H4 (cell line): Measurements from ENCODE around the gene OASL. TPM values are rescaled to one million over a fixed set of nuclear protein-coding genes. Genes with fewer than 3 reads are reported as not detected.
"Not testable (repeated sequence)": the region's sequence is repeated elsewhere in the genome, so short reads cannot be mapped to it uniquely, and the experiment has no call there.

Experiments
- DNase-seq: peaks from one replicate; pipeline ENCODE4 v3.0.0-alpha.2; 2015; ENCODE audit warnings: low spot score
- total RNA-seq: library from RNA; depleted of rRNA; stranded (reverse); fragments of >200 nt; shearing (Covaris generic); gene quantifications from 2 replicates; pipeline ENCODE4 v1.2.3, GENCODE V29; 2014

OASL gene
- total RNA-seq, 1 experiment from 2014 or later, result 5.3 TPM

- DNase-seq, result no peak
Observed at GRCh38 chr12:121059031-121059898, 20.2 kb upstream of the OASL start.

- no peak for DNase-seq
Observed at GRCh38 chr12:121057794-121058193, 18.7 kb upstream of the OASL start.

GRCh38 chr12:121053706-121054105 is 14.7 kb upstream of the OASL start:
- DNase-seq, result no peak

GRCh38 chr12:121050725-121051124 is 11.7 kb upstream of the OASL start:
- no peak for DNase-seq

GRCh38 chr12:121048442-121048841 is 9.4 kb upstream of the OASL start:
- DNase-seq, result no peak

GRCh38 chr12:121047400-121047799 is 8.4 kb upstream of the OASL start:
- DNase-seq, result not testable (repeated sequence)

- DNase-seq, result no peak
Observed at GRCh38 chr12:121043067-121043466, 4.0 kb upstream of the OASL start.

- DNase-seq, result peak; percentile 34
Observed at GRCh38 chr12:121036810-121037326, 2.2 kb downstream of the OASL start.

GRCh38 chr12:121034616-121035305 is 4.3 kb downstream of the OASL start:
- no peak for DNase-seq

- DNase-seq, result peak; percentile 89
Observed at GRCh38 chr12:121033625-121034349, 5.3 kb downstream of the OASL start.

GRCh38 chr12:121030576-121031212 is 8.4 kb downstream of the OASL start:
- no peak for DNase-seq

- no peak for DNase-seq
Observed at GRCh38 chr12:121026274-121027045, 12.6 kb downstream of the OASL start.

GRCh38 chr12:121025442-121026226 is 13.4 kb downstream of the OASL start:
- DNase-seq, result no peak

GRCh38 chr12:121023799-121024198 is 15.2 kb downstream of the OASL start:
- DNase-seq, result no peak

- DNase-seq, result no peak
Observed at GRCh38 chr12:121022713-121023112, 16.3 kb downstream of the OASL start.

GRCh38 chr12:121021754-121022153 is 17.3 kb downstream of the OASL start:
- no peak for DNase-seq

GRCh38 chr12:121018860-121019617 is 20.0 kb downstream of the OASL start:
- DNase-seq, result no peak

- no peak for DNase-seq
Observed at GRCh38 chr12:121017966-121018491, 21.0 kb downstream of the OASL start.
